H1 (cell line): ENCODE measurements around the gene TIAL1. TPM values are rescaled to one million over a fixed set of nuclear protein-coding genes. Genes with fewer than 3 reads are reported as not detected.

Experiments
- CTCF ChIA-PET: fragments of 300-600 bp; sonication (Branson Sonifier 250); formaldehyde crosslinking; loops from one replicate; lab custom pipeline; 2021; ENCODE audit not compliant: partially characterized antibody; lab: Charles Lee
- POLR2A ChIA-PET: fragments of 300-600 bp; sonication (Branson Sonifier 250); formaldehyde crosslinking; loops from one replicate; lab custom pipeline; 2021; ENCODE audit warnings: inconsistent platforms; ENCODE audit not compliant: partially characterized antibody; lab: Charles Lee
- DNase-seq, 2 experiments: peaks; one replicate each; pipeline versions ENCODE4 v3.0.0 to v3.0.0-alpha.2; 2010 to 2022; ENCODE audit warnings: low spot score in 2 of 2, low read depth in 1 of 2, mixed read lengths in 1 of 2
- FAIRE-seq: peaks from 2 replicates; lab custom pipeline; 2011; peaks lifted over from hg19 to GRCh38; lab: Jason Lieb, UNC
- H2AFZ ChIP-seq: 2 replicates; pipeline ENCODE4 v1.8.1; 2012; ENCODE audit warnings: low read length, inconsistent platforms
- H2AK5ac ChIP-seq: 2 replicates; pipeline ENCODE4 v1.6.1; 2013; ENCODE audit warnings: low read depth, low read length
- H2BK120ac ChIP-seq: replicated peaks from 2 replicates; pipeline ENCODE3; 2013; ENCODE audit warnings: low read depth, low read length, inconsistent platforms
- H2BK12ac ChIP-seq: 2 replicates; pipeline ENCODE4 v1.6.1; 2013; ENCODE audit warnings: low read depth, low read length
- H2BK15ac ChIP-seq: 2 replicates; pipeline ENCODE4 v1.6.1; 2013; ENCODE audit warnings: low read length
- H2BK20ac ChIP-seq: 2 replicates; pipeline ENCODE4 v1.6.1; 2013; ENCODE audit warnings: low read length
- H2BK5ac ChIP-seq: 2 replicates; pipeline ENCODE4 v1.6.1; 2013; ENCODE audit warnings: low read depth, low read length
- H3K14ac ChIP-seq: 2 replicates; pipeline ENCODE4 v1.6.1; 2013; ENCODE audit warnings: inconsistent platforms; ENCODE audit not compliant: insufficient read length
- H3K18ac ChIP-seq: 2 replicates; pipeline ENCODE4 v1.6.1; 2013; ENCODE audit warnings: low read length; ENCODE audit errors: extremely low read depth
- H3K23ac ChIP-seq: 2 replicates; pipeline ENCODE4 v1.6.1; 2013; ENCODE audit warnings: inconsistent platforms; ENCODE audit not compliant: insufficient read length
- H3K23me2 ChIP-seq: 2 replicates; pipeline ENCODE4 v1.6.1; 2013; ENCODE audit warnings: low read depth, low read length
- H3K27ac ChIP-seq: 2 replicates; pipeline ENCODE4 v1.6.1; 2011; ENCODE audit warnings: low read depth, low read length, inconsistent platforms
- H3K27me3 ChIP-seq, 4 experiments: replicated peaks in 1 of 4; 1 replicate in 1 of 4; 2 replicates in 3 of 4; pipeline versions ENCODE4 v1.6.1 to v1.8.1; 2011 to 2013; ENCODE audit warnings: low read length in 3 of 4, mild to moderate bottlenecking in 3 of 4, inconsistent platforms in 2 of 4, mixed read lengths in 2 of 4, moderate library complexity in 1 of 4; ENCODE audit not compliant: control insufficient read depth in 3 of 4, insufficient read depth in 3 of 4; ENCODE audit errors: extremely low read depth in 1 of 4
- H3K36me3 ChIP-seq, 4 experiments: 2 replicates each; pipeline versions ENCODE4 v1.6.1 to v1.8.1; 2011 to 2013; ENCODE audit warnings: mild to moderate bottlenecking in 4 of 4, low read length in 3 of 4, moderate library complexity in 2 of 4, control low read depth in 1 of 4, inconsistent platforms in 1 of 4; ENCODE audit not compliant: insufficient read depth in 4 of 4, control insufficient read depth in 2 of 4
- H3K4ac ChIP-seq: replicated peaks from 2 replicates; pipeline ENCODE3; 2013; ENCODE audit warnings: low read length, low read depth, mixed read lengths, inconsistent platforms; ENCODE audit not compliant: insufficient read length
- H3K4me1 ChIP-seq, 4 experiments: replicated peaks in 1 of 4; 1 replicate in 1 of 4; 2 replicates in 3 of 4; pipeline versions ENCODE4 v1.6.1 to v1.8.1; 2011 to 2013; ENCODE audit warnings: low read length in 3 of 4, inconsistent platforms in 2 of 4, mixed read lengths in 1 of 4; ENCODE audit not compliant: insufficient read depth in 4 of 4, control insufficient read depth in 3 of 4
- H3K4me2 ChIP-seq, 2 experiments: 2 replicates each; pipeline versions ENCODE4 v1.6.1 to v1.8.1; 2011 to 2013; ENCODE audit warnings: low read depth in 2 of 2, low read length in 2 of 2, control low read depth in 1 of 2, inconsistent platforms in 1 of 2, mild to moderate bottlenecking in 1 of 2; ENCODE audit not compliant: insufficient read depth in 1 of 2
- H3K4me3 ChIP-seq, 4 experiments: fragments of 200-600, 300-600 bp in 1 of 4; sonication (generic), shearing (Covaris generic), sonication (Bioruptor Twin) in 1 of 4; 2 replicates each; pipeline versions ENCODE4 v1.5.1 to v1.8.1; 2011 to 2016; ENCODE audit warnings: low read length in 4 of 4, low read depth in 3 of 4, control low read depth in 2 of 4, inconsistent platforms in 2 of 4, mild to moderate bottlenecking in 2 of 4, mixed read lengths in 1 of 4, moderate library complexity in 1 of 4; ENCODE audit not compliant: insufficient read depth in 2 of 4; ENCODE audit errors: extremely low read depth in 1 of 4
- H3K56ac ChIP-seq: replicated peaks from 2 replicates; pipeline ENCODE3; 2013; ENCODE audit warnings: low read depth, mild to moderate bottlenecking, mixed read lengths, low read length, inconsistent platforms; ENCODE audit not compliant: insufficient read length
- H3K79me1 ChIP-seq: 2 replicates; pipeline ENCODE4 v1.6.1; 2013; ENCODE audit warnings: low read depth, low read length, control low read depth
- H3K79me2 ChIP-seq, 2 experiments: 2 replicates each; pipeline versions ENCODE4 v1.6.1 to v1.8.1; 2012 to 2013; ENCODE audit warnings: low read length in 2 of 2, mild to moderate bottlenecking in 2 of 2, inconsistent platforms in 1 of 2; ENCODE audit not compliant: insufficient read depth in 2 of 2, control insufficient read depth in 1 of 2
- H3K9ac ChIP-seq, 4 experiments: replicated peaks in 1 of 4; 1 replicate in 1 of 4; 2 replicates in 3 of 4; pipeline versions ENCODE4 v1.6.1 to v1.8.1; 2011 to 2013; ENCODE audit warnings: low read depth in 3 of 4, low read length in 3 of 4, control low read depth in 2 of 4, mild to moderate bottlenecking in 2 of 4, moderate library complexity in 2 of 4, inconsistent platforms in 1 of 4; ENCODE audit errors: extremely low read depth in 1 of 4
- H3K9me3 ChIP-seq, 2 experiments: 2 replicates each; pipeline versions ENCODE4 v1.6.1 to v1.8.1; 2012 to 2013; ENCODE audit warnings: mild to moderate bottlenecking in 2 of 2, moderate library complexity in 2 of 2, control low read depth in 1 of 2, inconsistent platforms in 1 of 2, low read depth in 1 of 2, low read length in 1 of 2, mixed read lengths in 1 of 2; ENCODE audit not compliant: insufficient read depth in 2 of 2
- H4K20me1 ChIP-seq, 2 experiments: replicated peaks in 1 of 2; 2 replicates each; pipeline versions ENCODE3 to v1.8.1; 2011 to 2013; ENCODE audit warnings: inconsistent platforms in 2 of 2, low read length in 2 of 2, mild to moderate bottlenecking in 1 of 2; ENCODE audit not compliant: insufficient read depth in 2 of 2, control insufficient read depth in 1 of 2
- H4K5ac ChIP-seq: 2 replicates; pipeline ENCODE4 v1.6.1; 2013; ENCODE audit warnings: low read length, low read depth, mixed read lengths, inconsistent platforms; ENCODE audit not compliant: insufficient read length
- H4K8ac ChIP-seq: 2 replicates; pipeline ENCODE4 v1.8.0; 2013; ENCODE audit warnings: mild to moderate bottlenecking, moderate library complexity, low read length, inconsistent platforms; ENCODE audit not compliant: insufficient read depth; ENCODE audit errors: extremely low read depth
- H4K91ac ChIP-seq: replicated peaks from 2 replicates; pipeline ENCODE3; 2013; ENCODE audit warnings: low read length, mixed read lengths, inconsistent platforms; ENCODE audit not compliant: insufficient read length
- BRCA1 ChIP-seq: IDR thresholded peaks from 2 replicates; pipeline ENCODE4 v1.6.1; 2012; ENCODE audit warnings: low read depth, low read length, improper control_type of control experiment
- CHD1 ChIP-seq: IDR thresholded peaks from 2 replicates; pipeline ENCODE4 v1.6.1; 2012; ENCODE audit warnings: low read depth, low read length, improper control_type of control experiment
- CREB1 ChIP-seq: IDR thresholded peaks from 2 replicates; pipeline ENCODE4 v1.6.1; 2012; ENCODE audit warnings: inconsistent platforms
- EGR1 ChIP-seq: IDR thresholded peaks from 2 replicates; pipeline ENCODE4 v1.6.1; 2011; ENCODE audit warnings: low read depth, low read length, borderline replicate concordance
- EZH2 ChIP-seq: fragments of 200-600 bp; sonication (generic); IDR thresholded peaks from 2 replicates; pipeline ENCODE4 v1.7.1; 2012; ENCODE audit warnings: low read depth, mild to moderate bottlenecking, moderate library complexity, low read length, inconsistent platforms; ENCODE audit not compliant: severe bottlenecking
- KDM4A ChIP-seq: IDR thresholded peaks from one replicate; pipeline ENCODE4 v1.7.1; 2012; ENCODE audit warnings: low read depth, mild to moderate bottlenecking, moderate library complexity, low read length, inconsistent platforms; ENCODE audit not compliant: severe bottlenecking
- SUZ12 ChIP-seq: fragments of 200-600 bp; sonication (generic); IDR thresholded peaks from 2 replicates; pipeline ENCODE4 v1.6.1; 2012; ENCODE audit warnings: mild to moderate bottlenecking, inconsistent platforms, low read length, moderate library complexity, mixed read lengths
- WGBS, 2 experiments: shearing (Covaris generic) in 1 of 2; methylation state at CpG; one replicate each; pipeline versions ENCODE4 v1.1.6 to v1.1.7; 2013 to 2015; ENCODE audit warnings: low lambda C conversion rate in 2 of 2, mixed read lengths in 2 of 2, inconsistent platforms in 1 of 2, low coverage in 1 of 2, missing lambda C conversion rate in 1 of 2; ENCODE audit not compliant: insufficient replicate concordance in 2 of 2, insufficient coverage in 1 of 2, insufficient read length in 1 of 2; ENCODE audit errors: extremely low coverage in 1 of 2, missing lambda C conversion rate in 1 of 2; 5-methylcytosine and 5-hydroxymethylcytosine counted together
- polyA plus RNA-seq, 7 experiments: library from polyadenylated mRNA; depleted of rRNA in 3 of 7; stranded (reverse) in 5 of 7; unstranded in 2 of 7; fragments of >200 nt in 5 of 7; fragments of 200-250 nt in 2 of 7; gene quantifications; 1 replicate in 5 of 7; 2 replicates in 1 of 7; 4 replicates in 1 of 7; pipeline versions ENCODE4 v1.2.1 to v1.2.3, GENCODE V29; 2011 to 2013; ENCODE audit warnings: missing spikeins in 2 of 7, mixed read lengths in 2 of 7
- total RNA-seq: library from RNA; stranded (reverse); fragmentation: NEBNext Ultra II Directional; extraction: Animal tissue kit (Norgen Biotek cat#: 25700); gene quantifications from 2 replicates; pipeline ENCODE4 v1.2.1, GENCODE V29; 2021

The TIAL1 gene
- total and polyA plus RNA-seq, 2 of the 8 experiments (the other 6 are each of a cell fraction or from before 2014, with no cell fraction given) = 50.4 to 166 TPM

DNA sequence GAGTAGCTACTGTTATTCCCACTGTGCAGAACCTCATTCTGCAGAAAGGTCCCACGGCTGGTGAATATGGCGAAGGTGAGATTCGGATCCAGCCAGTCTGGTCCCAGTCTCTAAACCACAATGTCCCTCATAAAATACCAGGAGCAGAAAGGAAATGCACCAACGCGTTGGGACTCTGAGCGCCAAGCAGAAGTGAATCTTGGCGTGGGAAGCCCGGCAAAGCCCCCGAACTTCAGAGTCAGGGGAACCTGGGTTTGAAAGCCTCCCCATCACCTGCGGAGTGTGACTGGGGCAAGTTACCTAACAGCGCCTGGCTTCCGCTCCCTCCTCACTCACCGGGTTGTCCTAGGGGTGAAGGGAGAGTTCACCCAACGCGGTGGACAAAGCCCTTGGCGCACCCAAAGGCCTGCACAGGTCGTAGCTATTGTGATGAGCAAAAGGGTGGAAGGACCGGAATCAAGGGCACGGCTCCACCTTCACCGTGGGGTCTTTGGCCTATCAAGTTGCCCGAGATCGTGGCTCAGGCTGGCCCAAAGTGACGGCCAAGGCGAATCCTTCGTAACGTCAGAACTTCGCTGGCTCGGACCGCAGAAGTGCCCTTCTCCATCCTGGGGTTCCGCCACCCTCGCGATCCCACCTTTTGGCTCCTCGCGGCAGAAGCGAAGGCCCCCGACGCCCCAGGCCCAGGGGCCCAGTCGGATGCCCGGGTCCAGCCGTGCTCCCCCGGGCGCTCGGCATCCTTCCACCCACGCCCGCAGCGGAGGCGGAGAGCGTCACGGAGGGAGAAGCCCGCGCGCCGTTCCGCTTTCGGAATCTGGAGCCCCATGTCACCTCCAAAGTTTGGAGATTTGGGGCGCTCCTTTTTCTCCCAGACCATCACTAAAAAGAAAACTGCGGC is 55.1 kb downstream of the TIAL1 start:
- H2AFZ ChIP-seq = no peak overlapping the region; the same call in 1 of the 2 replicates

More for the DNA sequence above, 55.1 kb downstream of the TIAL1 start:
- no peaks in the 10 kb centered on the region for H3K36me3 ChIP-seq
- H3K4me1 ChIP-seq = peaks cover 2 to 14% (median 7%) of the 10 kb centered on the region in 4 experiments; a peak in 6 of 7 replicates
- H2AK5ac ChIP-seq = no peak overlapping the region
- H3K79me1 ChIP-seq = no peaks in the 10 kb centered on the region
- peaks cover 17 to 44% (median 28%) of the 10 kb centered on the region in 4 experiments for H3K27me3 ChIP-seq
- DNase-seq (peak in 1 of 2 experiments; percentile 55), FAIRE-seq (no peak)
- H3K9me3 ChIP-seq = no peaks in the 10 kb centered on the region
- peaks cover 0 to 7% of the 10 kb centered on the region in 2 experiments for H4K20me1 ChIP-seq
- H3K23ac ChIP-seq = no peak overlapping the region
- ChIA-PET POLR2A (interaction anchor here (1.4 kb wide), 1 partner anchor 29 kb away, joined by 3 read pairs; no protein-coding TSS in a partner anchor), CTCF (interaction anchor here (1.7 kb wide), 1 partner anchor 9 kb away, joined by 4 read pairs; no protein-coding TSS in a partner anchor)
- no peak overlapping the region for H3K18ac ChIP-seq
- no peak overlapping the region for H3K4ac ChIP-seq
- H3K27ac ChIP-seq = no peak overlapping the region
- no peak overlapping the region for H2BK20ac ChIP-seq
- H3K23me2 ChIP-seq = peaks cover 19% of the 10 kb centered on the region
- peak overlapping the region; percentile 4; the same call in 1 of the 2 replicates for H2BK15ac ChIP-seq
- H4K8ac ChIP-seq = no peak overlapping the region
- H2BK120ac ChIP-seq = no peak overlapping the region
- peak; percentile 77 for TF ChIP-seq EZH2
- peak; percentile 26 for TF ChIP-seq KDM4A
- TF ChIP-seq CHD1 = no peak
- no peak for TF ChIP-seq BRCA1
- TF ChIP-seq EGR1 = no peak
- TF ChIP-seq CREB1 = no peak
- TF ChIP-seq SUZ12 = peak; percentile 82
- H3K4me2 ChIP-seq = peak overlapping the region; percentile 76 to 100
- no peak overlapping the region for H2BK5ac ChIP-seq
- H3K79me2 ChIP-seq = no peaks in the 10 kb centered on the region
- no peak overlapping the region for H2BK12ac ChIP-seq
- 17% methylated on average over 54 of the region's 57 CpGs; no CpG with 5 or more reads in 1 of the 2 experiments for WGBS, 2 experiments
- peak overlapping the region; percentile 49 to 79 (median 59) for H3K4me3 ChIP-seq
- H3K56ac ChIP-seq = no peak overlapping the region
- H3K9ac ChIP-seq = no peak overlapping the region; a peak in 2 of 7 replicates
- H3K14ac ChIP-seq = no peak overlapping the region
- no peak overlapping the region for H4K5ac ChIP-seq
- peak overlapping the region; percentile 13 for H4K91ac ChIP-seq
